GM18505 (cell line): ENCODE results near the gene ASCC2.

Experiments used
- ATAC-seq: cut with Tn5 transposase; IDR thresholded peaks from one replicate; pipeline ENCODE4 v1.9.1; 2021; ENCODE audit not compliant: unreplicated experiment
- POLR2A ChIP-seq: IDR thresholded peaks from 4 replicates; pipeline ENCODE4 v1.6.1; 2011; ENCODE audit warnings: borderline replicate concordance; ENCODE audit not compliant: insufficient read depth, insufficient read length; ENCODE audit errors: extremely low read depth

The ASCC2 gene

GRCh38 chr22:29816539-29816938, 21.5 kb downstream of the ASCC2 start:
- no peak for ATAC-seq
- TF ChIP-seq POLR2A = no peak

DNA sequence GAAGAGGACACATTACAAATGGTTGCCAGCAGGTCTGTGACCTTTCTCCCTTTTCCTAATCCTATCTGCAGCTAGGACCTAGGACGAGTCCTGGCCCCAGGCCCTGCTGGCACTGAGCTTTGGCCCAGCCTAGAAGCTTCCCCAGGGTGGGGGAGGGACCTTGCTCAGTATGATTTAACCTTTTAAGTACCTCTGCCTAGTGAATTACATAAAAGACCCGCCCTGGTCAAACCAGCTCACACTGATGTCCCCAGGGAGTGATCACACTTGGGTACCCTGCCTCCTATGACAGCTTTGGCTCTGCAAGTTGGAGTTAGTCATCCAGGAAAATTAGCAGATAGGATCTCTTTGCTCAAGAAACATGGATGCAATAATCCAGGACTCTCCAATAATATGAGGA, 21.9 kb downstream of the ASCC2 start:
- no peak for ATAC-seq
- no peak for TF ChIP-seq POLR2A

- no peak for ATAC-seq
- TF ChIP-seq POLR2A = no peak
Measured at GRCh38 chr22:29815580-29815979, 22.5 kb downstream of the ASCC2 start.

DNA sequence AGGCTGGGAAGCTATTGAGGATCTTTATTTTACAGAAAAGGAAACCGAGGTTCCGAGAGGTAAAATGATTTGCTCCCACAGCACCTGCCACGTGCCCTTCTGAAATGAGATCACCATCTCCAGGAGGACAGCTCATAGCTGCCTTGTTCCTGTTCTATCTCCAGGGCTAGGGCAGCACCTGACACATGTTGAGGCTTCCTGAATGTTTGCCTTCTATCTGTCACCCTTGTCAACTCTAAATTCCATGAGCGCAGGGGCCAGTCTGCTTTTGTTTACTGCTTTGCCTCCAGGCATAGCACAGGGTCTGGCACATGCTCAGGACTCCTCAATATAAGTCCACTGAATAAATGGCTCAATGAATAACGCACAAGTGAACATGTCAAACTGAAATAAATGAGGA, 24.1 kb downstream of the ASCC2 start:
- no peak for ATAC-seq

GRCh38 chr22:29813563-29813962, 24.5 kb downstream of the ASCC2 start:
- no peak for ATAC-seq
- TF ChIP-seq POLR2A = no peak

More for the DNA sequence above, 24.1 kb downstream of the ASCC2 start:
- no peak for TF ChIP-seq POLR2A

- no peak for ATAC-seq
- TF ChIP-seq POLR2A = no peak
Measured at GRCh38 chr22:29813126-29813525, 24.9 kb downstream of the ASCC2 start.

- no peak for ATAC-seq
Measured at GRCh38 chr22:29811377-29811776, 26.7 kb downstream of the ASCC2 start.

GRCh38 chr22:29810216-29810615, 27.9 kb downstream of the ASCC2 start:
- no peak for TF ChIP-seq POLR2A
- ATAC-seq = no peak

More at GRCh38 chr22:29811377-29811776, 26.7 kb downstream of the ASCC2 start:
- no peak for TF ChIP-seq POLR2A

GRCh38 chr22:29806196-29806595, 31.9 kb downstream of the ASCC2 start:
- ATAC-seq = no peak
- no peak for TF ChIP-seq POLR2A

- no peak for ATAC-seq
- TF ChIP-seq POLR2A = no peak
Measured at GRCh38 chr22:29804985-29805384, 33.1 kb downstream of the ASCC2 start.

- ATAC-seq = no peak
- TF ChIP-seq POLR2A = no peak
Measured at GRCh38 chr22:29803190-29803589, 34.9 kb downstream of the ASCC2 start.

- no peak for ATAC-seq
- TF ChIP-seq POLR2A = no peak
Measured at GRCh38 chr22:29801796-29802195, 36.3 kb downstream of the ASCC2 start.

DNA sequence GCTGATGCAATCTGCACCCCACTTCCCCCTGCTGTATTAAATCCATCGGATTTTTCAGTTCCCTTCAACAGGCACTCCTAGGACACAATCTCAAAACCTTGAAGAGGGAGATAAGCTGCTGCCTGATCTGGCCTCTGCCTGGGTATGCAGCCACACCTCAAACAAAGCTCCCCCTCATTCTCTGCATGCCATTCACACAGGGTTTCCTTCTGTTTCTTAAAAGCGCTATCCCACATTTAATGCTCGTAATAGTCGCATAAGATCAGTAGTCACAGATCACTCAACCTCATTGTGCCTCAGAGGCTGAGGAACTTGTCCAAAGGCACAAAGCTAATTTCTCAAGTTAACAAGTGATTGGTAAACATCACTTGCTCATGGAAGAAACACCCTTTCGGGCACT, 36.9 kb downstream of the ASCC2 start:
- no peak for TF ChIP-seq POLR2A
- no peak for ATAC-seq

DNA sequence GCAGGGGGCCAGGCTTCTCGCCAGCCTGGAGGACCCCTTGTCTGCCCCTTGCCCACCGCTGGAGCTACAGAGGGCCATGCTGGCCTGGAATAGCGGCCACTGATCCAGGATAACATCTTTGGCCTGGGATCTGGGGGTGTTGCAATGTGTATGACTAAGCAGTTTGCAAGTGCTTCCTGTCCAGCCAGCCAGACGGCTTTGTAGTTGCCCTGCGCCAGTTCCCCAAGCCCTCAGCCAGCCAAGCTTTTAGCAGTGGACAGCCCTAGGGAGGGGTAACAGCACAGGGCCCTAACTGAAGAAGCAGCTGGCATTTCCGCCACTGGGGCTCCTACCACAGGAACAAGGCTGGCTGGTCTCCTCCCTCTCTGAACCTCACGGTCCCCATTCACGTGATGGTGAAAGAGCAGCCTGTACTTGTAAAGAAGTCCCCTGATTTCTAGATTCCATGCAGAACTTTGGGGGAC, 38.8 kb downstream of the ASCC2 start:
- no peak for ATAC-seq
- no peak for TF ChIP-seq POLR2A

GRCh38 chr22:29798801-29799200, 39.3 kb downstream of the ASCC2 start:
- TF ChIP-seq POLR2A = no peak
- no peak for ATAC-seq

GRCh38 chr22:29798318-29798717, 39.8 kb downstream of the ASCC2 start:
- ATAC-seq = no peak
- TF ChIP-seq POLR2A = no peak

GRCh38 chr22:29797351-29797750, 40.7 kb downstream of the ASCC2 start:
- ATAC-seq = no peak

More at GRCh38 chr22:29797351-29797750, 40.7 kb downstream of the ASCC2 start:
- TF ChIP-seq POLR2A = no peak
